Measurements from ENCODE around the gene PPP6R2. TPM values are rescaled to one million over a fixed set of nuclear protein-coding genes. Genes with fewer than 3 reads are reported as not detected.

The PPP6R2 gene
- polyA plus RNA-seq, 2 of the 4 experiments (the other 2 are of a cell fraction) = 9.6 to 14.7 TPM

DNA sequence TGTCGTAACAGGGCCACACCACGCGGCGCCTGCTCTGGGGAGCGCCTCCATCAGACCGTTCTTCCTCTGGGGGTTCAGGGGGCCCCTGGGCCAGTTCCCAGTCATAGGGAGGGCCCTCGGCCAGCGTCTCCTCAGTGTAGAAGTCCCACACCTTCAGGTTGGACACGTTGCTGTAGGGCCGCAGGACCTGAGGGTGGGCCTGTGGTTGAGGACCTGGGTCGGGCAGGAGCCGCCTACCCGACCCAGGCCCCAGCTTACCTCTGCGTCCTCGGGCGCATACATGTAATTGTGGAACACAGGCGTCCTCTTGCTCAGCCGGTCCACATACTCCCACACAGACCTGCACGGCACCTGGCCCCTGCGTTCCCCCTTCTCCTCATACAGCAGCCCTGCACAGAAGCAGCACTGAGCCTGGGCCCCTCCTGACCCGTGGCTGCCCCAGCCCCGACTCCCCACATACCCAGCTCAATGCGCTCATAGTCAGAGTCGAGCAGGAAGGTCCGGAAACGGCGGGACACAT lies 111.5 kb downstream of the PPP6R2 start:
- DNase-seq (ENCODE audit: low read depth in 1 of 2, low spot score in 1 of 2) = no peak
- TF ChIP-seq FOSB (CRISPR knock-in tag; IDR thresholded peaks at IDR 0.05) = no peak
- TF ChIP-seq NFE2L2 (conservative IDR thresholded peaks at IDR 0.05; ENCODE audit: low read length) = no peak
- TF ChIP-seq TFCP2L1 (CRISPR knock-in tag; IDR thresholded peaks at IDR 0.05) = no peak
- no peak for TF ChIP-seq ZNF302 (CRISPR knock-in tag; IDR thresholded peaks at IDR 0.05)
- TF ChIP-seq RFX5 (IDR thresholded peaks at IDR 0.05) = no peak
- TF ChIP-seq, protein P1, sequence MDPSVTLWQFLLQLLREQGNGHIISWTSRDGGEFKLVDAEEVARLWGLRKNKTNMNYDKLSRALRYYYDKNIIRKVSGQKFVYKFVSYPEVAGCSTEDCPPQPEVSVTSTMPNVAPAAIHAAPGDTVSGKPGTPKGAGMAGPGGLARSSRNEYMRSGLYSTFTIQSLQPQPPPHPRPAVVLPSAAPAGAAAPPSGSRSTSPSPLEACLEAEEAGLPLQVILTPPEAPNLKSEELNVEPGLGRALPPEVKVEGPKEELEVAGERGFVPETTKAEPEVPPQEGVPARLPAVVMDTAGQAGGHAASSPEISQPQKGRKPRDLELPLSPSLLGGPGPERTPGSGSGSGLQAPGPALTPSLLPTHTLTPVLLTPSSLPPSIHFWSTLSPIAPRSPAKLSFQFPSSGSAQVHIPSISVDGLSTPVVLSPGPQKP (IDR thresholded peaks at IDR 0.05; ENCODE audit: low read depth, low read length) = no peak
- TF ChIP-seq HOXB13 (CRISPR knock-in tag; IDR thresholded peaks at IDR 0.05; ENCODE audit: low read depth) = no peak
- TF ChIP-seq, protein P2, sequence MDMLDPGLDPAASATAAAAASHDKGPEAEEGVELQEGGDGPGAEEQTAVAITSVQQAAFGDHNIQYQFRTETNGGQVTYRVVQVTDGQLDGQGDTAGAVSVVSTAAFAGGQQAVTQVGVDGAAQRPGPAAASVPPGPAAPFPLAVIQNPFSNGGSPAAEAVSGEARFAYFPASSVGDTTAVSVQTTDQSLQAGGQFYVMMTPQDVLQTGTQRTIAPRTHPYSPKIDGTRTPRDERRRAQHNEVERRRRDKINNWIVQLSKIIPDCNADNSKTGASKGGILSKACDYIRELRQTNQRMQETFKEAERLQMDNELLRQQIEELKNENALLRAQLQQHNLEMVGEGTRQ (IDR thresholded peaks at IDR 0.05) = no peak
- TF ChIP-seq, protein P3, sequence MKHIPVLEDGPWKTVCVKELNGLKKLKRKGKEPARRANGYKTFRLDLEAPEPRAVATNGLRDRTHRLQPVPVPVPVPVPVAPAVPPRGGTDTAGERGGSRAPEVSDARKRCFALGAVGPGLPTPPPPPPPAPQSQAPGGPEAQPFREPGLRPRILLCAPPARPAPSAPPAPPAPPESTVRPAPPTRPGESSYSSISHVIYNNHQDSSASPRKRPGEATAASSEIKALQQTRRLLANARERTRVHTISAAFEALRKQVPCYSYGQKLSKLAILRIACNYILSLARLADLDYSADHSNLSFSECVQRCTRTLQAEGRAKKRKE (CRISPR knock-in tag; IDR thresholded peaks at IDR 0.05; ENCODE audit: low read depth) = no peak
- TF ChIP-seq, protein P4, sequence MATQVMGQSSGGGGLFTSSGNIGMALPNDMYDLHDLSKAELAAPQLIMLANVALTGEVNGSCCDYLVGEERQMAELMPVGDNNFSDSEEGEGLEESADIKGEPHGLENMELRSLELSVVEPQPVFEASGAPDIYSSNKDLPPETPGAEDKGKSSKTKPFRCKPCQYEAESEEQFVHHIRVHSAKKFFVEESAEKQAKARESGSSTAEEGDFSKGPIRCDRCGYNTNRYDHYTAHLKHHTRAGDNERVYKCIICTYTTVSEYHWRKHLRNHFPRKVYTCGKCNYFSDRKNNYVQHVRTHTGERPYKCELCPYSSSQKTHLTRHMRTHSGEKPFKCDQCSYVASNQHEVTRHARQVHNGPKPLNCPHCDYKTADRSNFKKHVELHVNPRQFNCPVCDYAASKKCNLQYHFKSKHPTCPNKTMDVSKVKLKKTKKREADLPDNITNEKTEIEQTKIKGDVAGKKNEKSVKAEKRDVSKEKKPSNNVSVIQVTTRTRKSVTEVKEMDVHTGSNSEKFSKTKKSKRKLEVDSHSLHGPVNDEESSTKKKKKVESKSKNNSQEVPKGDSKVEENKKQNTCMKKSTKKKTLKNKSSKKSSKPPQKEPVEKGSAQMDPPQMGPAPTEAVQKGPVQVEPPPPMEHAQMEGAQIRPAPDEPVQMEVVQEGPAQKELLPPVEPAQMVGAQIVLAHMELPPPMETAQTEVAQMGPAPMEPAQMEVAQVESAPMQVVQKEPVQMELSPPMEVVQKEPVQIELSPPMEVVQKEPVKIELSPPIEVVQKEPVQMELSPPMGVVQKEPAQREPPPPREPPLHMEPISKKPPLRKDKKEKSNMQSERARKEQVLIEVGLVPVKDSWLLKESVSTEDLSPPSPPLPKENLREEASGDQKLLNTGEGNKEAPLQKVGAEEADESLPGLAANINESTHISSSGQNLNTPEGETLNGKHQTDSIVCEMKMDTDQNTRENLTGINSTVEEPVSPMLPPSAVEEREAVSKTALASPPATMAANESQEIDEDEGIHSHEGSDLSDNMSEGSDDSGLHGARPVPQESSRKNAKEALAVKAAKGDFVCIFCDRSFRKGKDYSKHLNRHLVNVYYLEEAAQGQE (IDR thresholded peaks at IDR 0.05) = no peak
- TF ChIP-seq NPAS2 (CRISPR knock-in tag; IDR thresholded peaks at IDR 0.05; ENCODE audit: borderline replicate concordance) = no peak
- no peak for TF ChIP-seq GATA3 (IDR thresholded peaks at IDR 0.05; ENCODE audit: borderline replicate concordance)
- TF ChIP-seq TP53 (CRISPR knock-in tag; IDR thresholded peaks at IDR 0.05) = no peak
- TF ChIP-seq EP300 (IDR thresholded peaks at IDR 0.05) = no peak
- no peak for TF ChIP-seq RCOR1 (IDR thresholded peaks at IDR 0.05; ENCODE audit: low read depth, low read length)
- no peak for TF ChIP-seq MAFK (IDR thresholded peaks at IDR 0.05; ENCODE audit: partially characterized antibody)
- TF ChIP-seq ESRRA (IDR thresholded peaks at IDR 0.05; ENCODE audit: borderline replicate concordance, low read length) = no peak
- no peak for TF ChIP-seq KDM5A (IDR thresholded peaks at IDR 0.05)
- Histone ChIP-seq H3K9me3 (no peaks in the 10 kb centered on the region), H3K4me1 (no peaks in the 10 kb centered on the region), H3K4me2 (no peak overlapping the region), H3K27ac (no peak overlapping the region), H3K4me3 (no peak overlapping the region)
- ChIA-PET CTCF (interaction anchor here (0.9 to 1.4 kb wide), 2 partner anchors 43 to 45 kb away, joined by 3 to 4 read pairs; no protein-coding TSS in a partner anchor), POLR2A (no interaction called here)
- ATAC-seq = no peak
- no peak for FAIRE-seq
- WGBS (ENCODE audit: missing lambda C conversion rate) = 92% methylated on average over 16 of the region's 27 CpGs

GRCh38 chr22:50455201-50455600 lies 112.1 kb downstream of the PPP6R2 start:
- ATAC-seq (no peak), FAIRE-seq (no peak), DNase-seq (ENCODE audit: low read depth in 1 of 2, low spot score in 1 of 2) (no peak)
- WGBS (ENCODE audit: missing lambda C conversion rate) = 94% methylated on average over 6 of the region's 18 CpGs
- Histone ChIP-seq H3K4me1 (no peaks in the 10 kb centered on the region), H3K4me2 (no peak overlapping the region), H3K4me3 (no peak overlapping the region), H3K9me3 (no peaks in the 10 kb centered on the region), H3K27ac (no peak overlapping the region)
- CTCF ChIA-PET = interaction anchor here (0.6 to 1.0 kb wide), 3 partner anchors 44 to 69 kb away, joined by 3 to 5 read pairs (median 5); no protein-coding TSS in a partner anchor
- POLR2A ChIA-PET = no interaction called here
- TF ChIP-seq ESRRA (IDR thresholded peaks at IDR 0.05; ENCODE audit: borderline replicate concordance, low read length) (no peak), EHF (CRISPR knock-in tag; IDR thresholded peaks at IDR 0.05) (no peak), SREBF2 (IDR thresholded peaks at IDR 0.05) (no peak), TFCP2L1 (CRISPR knock-in tag; IDR thresholded peaks at IDR 0.05) (no peak), CBX2 (IDR thresholded peaks at IDR 0.05; ENCODE audit: borderline replicate concordance, low read depth) (no peak), CHD4 (IDR thresholded peaks at IDR 0.05; ENCODE audit: borderline replicate concordance) (no peak), RNF2 (IDR thresholded peaks at IDR 0.05; ENCODE audit: borderline replicate concordance, low read depth) (no peak), RARB (CRISPR knock-in tag; IDR thresholded peaks at IDR 0.05) (no peak), RAD21 (conservative IDR thresholded peaks at IDR 0.05 in 1 of 2, IDR thresholded peaks at IDR 0.05 in 1 of 2) (no peak), RFX5 (IDR thresholded peaks at IDR 0.05) (no peak), HOXB13 (CRISPR knock-in tag; IDR thresholded peaks at IDR 0.05; ENCODE audit: low read depth) (no peak), JUN (IDR thresholded peaks at IDR 0.05) (no peak), CHD2 (IDR thresholded peaks at IDR 0.05; ENCODE audit: low read length, partially characterized antibody) (no peak), PBX3 (IDR thresholded peaks at IDR 0.05) (no peak)
- TF ChIP-seq, protein P3 (CRISPR knock-in tag; IDR thresholded peaks at IDR 0.05; ENCODE audit: low read depth) = no peak

All from A549 (cell line).